Cardiac muscle cell (in vitro differentiated cells and primary cell): ENCODE measurements around the gene COPS7A. TPM values are rescaled to one million over a fixed set of nuclear protein-coding genes. Genes with fewer than 3 reads are reported as not detected.

Experiments used
- DNase-seq, 2 donors: peaks; one replicate each; pipeline versions ENCODE4 v3.0.0 to v3.0.0-alpha.2; 2010 to 2017; ENCODE audit warnings: low read depth in 1 of 2, low spot score in 1 of 2
- H3K27ac ChIP-seq: fragments of 200-600 bp; sonication (generic); 2 replicates; pipeline ENCODE4 v1.5.1; 2016
- H3K27me3 ChIP-seq: fragments of 200-600 bp; sonication (generic); 2 replicates; pipeline ENCODE4 v1.6.0; 2016; ENCODE audit warnings: control low read depth
- H3K36me3 ChIP-seq: fragments of 200-600 bp; sonication (generic); 2 replicates; pipeline ENCODE4 v1.5.1; 2016; ENCODE audit warnings: control low read depth
- H3K4me1 ChIP-seq: fragments of 200-600 bp; sonication (generic); 2 replicates; pipeline ENCODE4 v1.8.1; 2017; ENCODE audit warnings: low read depth, mild to moderate bottlenecking, mixed run types
- H3K4me3 ChIP-seq: fragments of 200-600 bp; sonication (generic); 2 replicates; pipeline ENCODE4 v1.5.1; 2016; ENCODE audit warnings: mild to moderate bottlenecking
- H3K9me3 ChIP-seq: fragments of 200-600 bp; sonication (generic); 2 replicates; pipeline ENCODE4 v1.5.1; 2017; ENCODE audit warnings: low read depth, mild to moderate bottlenecking, control low read depth
- polyA plus RNA-seq: library from polyadenylated mRNA; unstranded; fragments of >200 nt; fragmentation: Nextera tagmentation; extraction: Ambion mirVana; gene quantifications from 2 replicates; pipeline ENCODE4 v1.2.1, GENCODE V29; 2016
- total RNA-seq: library from RNA; depleted of rRNA; stranded (reverse); fragments of >200 nt; gene quantifications from 2 replicates; pipeline ENCODE4 v1.2.3, GENCODE V29; 2016
- TF ChIP-seq, protein P1 (sequence below): IDR thresholded peaks from 2 replicates; pipeline ENCODE4 v1.5.1; 2012; ENCODE audit warnings: low read depth, mild to moderate bottlenecking, low read length

COPS7A gene
- total and polyA plus RNA-seq, 2 experiments from 2014 or later: 71.0 to 108 TPM

DNA sequence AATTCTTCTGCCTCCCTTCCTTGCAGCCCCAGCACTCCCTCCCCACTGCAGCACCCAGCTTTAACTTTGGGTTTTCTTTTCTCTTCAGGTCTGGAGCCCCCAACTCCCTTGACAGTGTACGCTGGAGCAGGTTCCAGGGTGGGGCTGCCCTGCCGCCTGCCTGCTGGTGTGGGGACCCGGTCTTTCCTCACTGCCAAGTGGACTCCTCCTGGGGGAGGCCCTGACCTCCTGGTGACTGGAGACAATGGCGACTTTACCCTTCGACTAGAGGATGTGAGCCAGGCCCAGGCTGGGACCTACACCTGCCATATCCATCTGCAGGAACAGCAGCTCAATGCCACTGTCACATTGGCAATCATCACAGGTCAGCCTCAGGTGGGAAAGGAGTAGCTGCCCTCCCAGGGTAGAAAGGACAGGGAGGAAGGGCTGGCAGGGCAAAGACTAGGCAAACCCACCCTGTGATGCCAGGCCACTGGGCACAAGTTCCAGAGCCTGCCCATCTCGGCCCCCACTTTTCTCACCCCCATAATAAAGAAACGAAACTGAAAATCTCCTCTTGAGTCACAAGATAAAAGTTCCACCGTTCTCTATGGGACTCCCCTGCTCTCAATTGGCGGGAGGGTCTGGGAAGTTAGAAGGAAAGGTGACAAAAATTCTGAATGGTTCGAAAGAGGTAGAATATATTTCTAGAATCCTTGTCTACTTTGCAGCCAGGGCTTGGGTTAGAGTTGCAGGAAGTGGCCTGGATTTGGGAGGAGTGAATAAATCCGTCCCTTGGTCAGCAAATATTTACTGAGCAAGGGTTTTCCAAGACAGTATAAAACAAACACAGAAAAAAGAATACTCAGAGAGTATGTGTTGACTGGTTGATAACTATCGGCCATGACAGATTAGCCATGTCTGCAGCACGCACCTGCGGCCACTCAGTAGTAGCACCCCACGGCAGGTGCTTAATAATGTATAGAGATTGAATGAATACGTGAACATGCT is 51.6 kb downstream of the COPS7A start:
- TF ChIP-seq, protein P1, sequence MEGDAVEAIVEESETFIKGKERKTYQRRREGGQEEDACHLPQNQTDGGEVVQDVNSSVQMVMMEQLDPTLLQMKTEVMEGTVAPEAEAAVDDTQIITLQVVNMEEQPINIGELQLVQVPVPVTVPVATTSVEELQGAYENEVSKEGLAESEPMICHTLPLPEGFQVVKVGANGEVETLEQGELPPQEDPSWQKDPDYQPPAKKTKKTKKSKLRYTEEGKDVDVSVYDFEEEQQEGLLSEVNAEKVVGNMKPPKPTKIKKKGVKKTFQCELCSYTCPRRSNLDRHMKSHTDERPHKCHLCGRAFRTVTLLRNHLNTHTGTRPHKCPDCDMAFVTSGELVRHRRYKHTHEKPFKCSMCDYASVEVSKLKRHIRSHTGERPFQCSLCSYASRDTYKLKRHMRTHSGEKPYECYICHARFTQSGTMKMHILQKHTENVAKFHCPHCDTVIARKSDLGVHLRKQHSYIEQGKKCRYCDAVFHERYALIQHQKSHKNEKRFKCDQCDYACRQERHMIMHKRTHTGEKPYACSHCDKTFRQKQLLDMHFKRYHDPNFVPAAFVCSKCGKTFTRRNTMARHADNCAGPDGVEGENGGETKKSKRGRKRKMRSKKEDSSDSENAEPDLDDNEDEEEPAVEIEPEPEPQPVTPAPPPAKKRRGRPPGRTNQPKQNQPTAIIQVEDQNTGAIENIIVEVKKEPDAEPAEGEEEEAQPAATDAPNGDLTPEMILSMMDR: no peak
- Histone ChIP-seq H3K27me3 (peaks cover 29% of the 10 kb centered on the region), H3K4me3 (no peak overlapping the region), H3K27ac (no peak overlapping the region), H3K4me1 (peaks cover 6% of the 10 kb centered on the region), H3K36me3 (no peaks in the 10 kb centered on the region), H3K9me3 (no peaks in the 10 kb centered on the region)
- no peak for DNase-seq

DNA sequence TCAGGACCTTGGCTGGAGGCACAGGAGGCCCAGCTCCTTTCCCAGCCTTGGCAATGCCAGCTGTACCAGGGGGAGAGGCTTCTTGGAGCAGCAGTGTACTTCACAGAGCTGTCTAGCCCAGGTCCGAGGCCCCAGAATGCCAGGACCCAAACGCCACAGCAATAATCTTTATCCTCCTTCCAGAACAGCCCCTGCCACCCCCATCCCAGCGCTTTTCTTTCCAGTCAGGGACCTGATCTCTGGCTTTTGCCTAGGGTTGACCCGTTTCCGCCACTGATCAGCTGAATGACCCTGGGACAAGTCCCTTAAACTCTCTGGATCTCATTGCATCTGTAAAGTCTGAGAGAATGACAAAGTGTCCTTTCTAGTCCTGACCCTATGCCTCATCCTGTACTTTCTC is 53.5 kb downstream of the COPS7A start:
- Histone ChIP-seq H3K27me3 (peaks cover 23% of the 10 kb centered on the region), H3K4me3 (no peak overlapping the region), H3K27ac (no peak overlapping the region), H3K4me1 (peaks cover 6% of the 10 kb centered on the region), H3K36me3 (no peaks in the 10 kb centered on the region), H3K9me3 (no peaks in the 10 kb centered on the region)
- DNase-seq: no peak
- TF ChIP-seq, protein P1: no peak

DNA sequence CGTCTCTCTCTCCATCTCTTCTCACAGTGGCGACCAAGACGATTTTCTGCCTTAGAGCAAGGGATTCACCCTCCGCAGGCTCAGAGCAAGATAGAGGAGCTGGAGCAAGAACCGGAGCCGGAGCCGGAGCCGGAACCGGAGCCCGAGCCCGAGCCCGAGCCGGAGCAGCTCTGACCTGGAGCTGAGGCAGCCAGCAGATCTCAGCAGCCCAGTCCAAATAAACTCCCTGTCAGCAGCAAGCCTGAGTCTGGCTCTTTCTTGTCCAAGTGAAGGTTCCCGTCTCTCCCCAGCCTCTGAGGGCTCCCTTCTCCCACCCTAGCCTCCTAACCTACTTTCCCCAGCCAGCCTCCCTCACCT is 54.3 kb downstream of the COPS7A start:
- Histone ChIP-seq H3K4me3 (peak overlapping the region; percentile 32), H3K9me3 (no peaks in the 10 kb centered on the region), H3K27ac (peak overlapping the region; percentile 26), H3K36me3 (no peaks in the 10 kb centered on the region), H3K4me1 (peaks cover 11% of the 10 kb centered on the region), H3K27me3 (peaks cover 15% of the 10 kb centered on the region)
- DNase-seq: peak in 1 of 2 donors; percentile 59
- TF ChIP-seq, protein P1: no peak

DNA sequence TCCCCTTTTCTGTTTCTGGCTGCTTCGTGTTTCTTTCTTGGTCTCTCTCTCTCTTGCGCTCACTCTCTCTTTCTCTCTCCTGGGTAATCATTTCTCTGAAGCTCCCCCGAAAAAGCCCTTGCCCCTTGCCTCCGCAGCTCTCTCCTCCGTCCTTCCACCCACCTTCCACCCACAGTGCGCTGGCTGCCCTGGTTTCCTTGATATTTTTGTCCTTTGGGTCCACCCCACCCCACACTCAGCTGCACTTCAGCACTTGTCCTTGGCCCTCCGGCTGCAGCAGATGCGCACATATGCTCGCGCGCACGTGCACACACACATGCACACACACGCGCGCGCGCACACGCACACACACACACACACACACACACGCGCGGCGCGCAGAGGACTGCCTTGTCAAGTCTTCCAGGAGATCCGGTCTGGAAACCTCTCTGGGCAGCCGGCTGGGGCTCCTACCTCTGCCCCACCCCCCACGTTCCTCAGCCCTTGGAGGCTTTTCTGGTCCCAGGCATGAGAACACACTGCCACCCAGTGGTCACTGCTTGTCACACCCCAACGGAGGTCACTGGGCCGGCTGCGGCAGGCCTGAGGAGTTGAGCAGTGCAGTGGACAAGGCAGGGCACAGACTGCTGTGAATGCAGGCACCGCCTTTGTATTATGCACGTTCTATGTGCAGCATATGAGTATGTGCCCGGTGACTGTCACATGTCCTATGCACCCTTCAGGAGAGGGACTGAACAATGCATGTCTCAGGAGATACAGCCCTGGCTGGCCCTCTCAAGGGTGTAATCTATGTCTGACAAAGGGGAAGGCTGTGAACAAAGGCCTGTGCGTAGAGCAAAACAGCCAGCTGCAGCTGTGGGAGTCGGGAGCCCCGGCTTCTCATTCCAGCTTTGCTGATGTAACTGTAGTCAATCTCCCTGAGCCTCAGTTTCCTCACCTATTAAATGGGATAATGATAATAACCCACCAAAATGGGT is 55.0 kb downstream of the COPS7A start:
- Histone ChIP-seq H3K9me3 (no peaks in the 10 kb centered on the region), H3K4me1 (peaks cover 17% of the 10 kb centered on the region), H3K4me3 (peak overlapping the region; percentile 32), H3K27ac (peak overlapping the region; percentile 26), H3K36me3 (no peaks in the 10 kb centered on the region), H3K27me3 (peaks cover 8% of the 10 kb centered on the region)
- TF ChIP-seq, protein P1: peak; percentile 90
- DNase-seq: peak; percentile 96 to 97

GRCh38 chr12:6779708-6780432 is 56.0 kb downstream of the COPS7A start:
- Histone ChIP-seq H3K27me3 (no peaks in the 10 kb centered on the region), H3K4me1 (peaks cover 17% of the 10 kb centered on the region), H3K36me3 (no peaks in the 10 kb centered on the region), H3K27ac (no peak overlapping the region), H3K9me3 (no peaks in the 10 kb centered on the region), H3K4me3 (no peak overlapping the region)
- TF ChIP-seq, protein P1: no peak
- DNase-seq: no peak
